ENCODE results near the gene BABAM2. TPM values are rescaled to one million over a fixed set of nuclear protein-coding genes. Genes with fewer than 3 reads are reported as not detected.
A peak's percentile ranks its signal among the peaks of the same experiment; 100 is the strongest.

Gene BABAM2
- total and polyA plus RNA-seq, 2 of the 4 experiments (the other 2 are of a cell fraction): 20.9 to 23.1 TPM

GRCh38 chr2:28096421-28096820 is 205.9 kb downstream of the BABAM2 start:
- H2BK120ac ChIP-seq (ENCODE audit: low read depth, low read length): peak overlapping the region; percentile 54; the same call in 1 of the 2 replicates
- H3K9ac ChIP-seq (ENCODE audit: low read depth, low read length): no peak overlapping the region
- peaks cover 7% of the 10 kb centered on the region for H3K9me1 ChIP-seq (ENCODE audit: insufficient read depth, low read length)
- no TSS peak for BruUV-seq (replicated peaks)
- H3K27me3 ChIP-seq (ENCODE audit: control insufficient read depth, insufficient read depth, low read length): no peaks in the 10 kb centered on the region
- in situ Hi-C loops (cut with MboI; ENCODE audit: low sequenced_read_pairs): no loop called here
- no peak for TF ChIP-seq FOS (IDR thresholded peaks at IDR 0.05; ENCODE audit: low read depth, low read length)
- no peak for TF ChIP-seq RFX5 (IDR thresholded peaks at IDR 0.05; ENCODE audit: low read depth, low read length)
- no peak for TF ChIP-seq RAD21 (IDR thresholded peaks at IDR 0.05; ENCODE audit: low read length)
- no peak for TF ChIP-seq CEBPB (IDR thresholded peaks at IDR 0.05; ENCODE audit: low read depth, low read length)
- no peak for TF ChIP-seq NFE2L2 (IDR thresholded peaks at IDR 0.05; ENCODE audit: low read depth, low read length)
- no peak for TF ChIP-seq CHD1 (IDR thresholded peaks at IDR 0.05; ENCODE audit: low read depth, low read length)
- TF ChIP-seq POLR2A (IDR thresholded peaks at IDR 0.05; ENCODE audit: low read depth, low read length): no peak
- no peak for TF ChIP-seq CTCF (conservative IDR thresholded peaks at IDR 0.05; ENCODE audit: low read depth, low read length)
- no peak for TF ChIP-seq MXI1 (IDR thresholded peaks at IDR 0.05; ENCODE audit: borderline replicate concordance, low read depth, low read length)
- TF ChIP-seq SMC3 (IDR thresholded peaks at IDR 0.05; ENCODE audit: low read depth, low read length): no peak
- no peak for TF ChIP-seq BHLHE40 (IDR thresholded peaks at IDR 0.05; ENCODE audit: low read depth, low read length)
- TF ChIP-seq ELK1 (IDR thresholded peaks at IDR 0.05; ENCODE audit: borderline replicate concordance, low read depth, low read length): no peak
- TF ChIP-seq USF2 (IDR thresholded peaks at IDR 0.05; ENCODE audit: low read depth, low read length): no peak
- TF ChIP-seq MAFK (IDR thresholded peaks at IDR 0.05; ENCODE audit: low read depth, low read length): no peak
- peak overlapping the region; percentile 76 for H3K14ac ChIP-seq (replicated peaks; ENCODE audit: low read depth, low read length)
- intact Hi-C loops (cut with micrococcal nuclease): no loop called here
- peaks cover 11 to 14% of the 10 kb centered on the region in 2 experiments; a peak in 3 of 4 replicates for H3K79me1 ChIP-seq (ENCODE audit: low read depth in 1 of 2, low read length in 2 of 2)
- peak overlapping the region; percentile 71; the same call in 2 of the 3 replicates for H2BK15ac ChIP-seq (ENCODE audit: low read depth, low read length)
- no peak overlapping the region; the same call in 1 of the 2 replicates for H3K23ac ChIP-seq (ENCODE audit: low read depth, low read length)
- no CpG with 5 or more reads among the region's 2 CpGs for WGBS, 2 experiments (ENCODE audit: extremely low coverage in 2 of 2, insufficient read length in 1 of 2)
- no peak overlapping the region for H2AFZ ChIP-seq (replicated peaks; ENCODE audit: low read length, poor library complexity)
- no peaks in the 10 kb centered on the region for H4K20me1 ChIP-seq (ENCODE audit: insufficient read depth, low read length)
- H3K4ac ChIP-seq (ENCODE audit: low read depth, low read length): peak overlapping the region; percentile 92; the same call in 1 of the 2 replicates
- ChIA-PET POLR2A (ENCODE audit: unreplicated experiment) (no interaction called here), CTCF (interaction anchor here (0.5 to 0.7 kb wide), 2 partner anchors 86 to 409 kb away, joined by 3 read pairs; no protein-coding TSS in a partner anchor)
- DNase-seq: peak; percentile 49
- peak overlapping the region in 1 of 2 experiments; percentile 81; a peak in 3 of 4 replicates for H4K8ac ChIP-seq (ENCODE audit: low read depth in 2 of 2, low read length in 2 of 2)
- ATAC-seq (ENCODE audit: low read depth): peak; percentile 77
- dilution Hi-C loops (cut with HindIII; ENCODE audit: low sequenced_read_pairs, unreplicated experiment): no loop called here
- H3K18ac ChIP-seq (ENCODE audit: low read depth, low read length): peak overlapping the region; percentile 87; the same call in 1 of the 2 replicates
- H3K4me2 ChIP-seq (ENCODE audit: low read depth, low read length): peak overlapping the region; percentile 67; the same call in 1 of the 2 replicates
- no peak overlapping the region for H3K4me3 ChIP-seq (ENCODE audit: insufficient read depth, low read depth, low read length)
- H2BK5ac ChIP-seq (ENCODE audit: low read depth, low read length, poor library complexity, severe bottlenecking): peak overlapping the region; percentile 87
- H3K27ac ChIP-seq (ENCODE audit: insufficient read depth, low read length): no peak overlapping the region
- H3K36me3 ChIP-seq (ENCODE audit: control insufficient read depth, insufficient read depth, low read length): no peaks in the 10 kb centered on the region
- peak overlapping the region; percentile 83; the same call in 1 of the 2 replicates for H4K5ac ChIP-seq (ENCODE audit: low read depth, low read length)
- no peak overlapping the region for H2AK9ac ChIP-seq (replicated peaks; ENCODE audit: low read depth, low read length, poor library complexity)
- peak overlapping the region; percentile 70; the same call in 1 of the 2 replicates for H2AK5ac ChIP-seq (ENCODE audit: low read depth, low read length)
- H2BK20ac ChIP-seq (ENCODE audit: low read depth, low read length): peak overlapping the region; percentile 91
- H3K9me3 ChIP-seq (ENCODE audit: control insufficient read depth, insufficient read depth, low read length): no peaks in the 10 kb centered on the region
- peak overlapping the region; percentile 31; the same call in 1 of the 2 replicates for H4K91ac ChIP-seq (ENCODE audit: insufficient read depth, low read depth, low read length)
- H3K56ac ChIP-seq (ENCODE audit: extremely low read depth, insufficient read depth, low read length): no peak overlapping the region
- peaks cover 13% of the 10 kb centered on the region for H3K4me1 ChIP-seq (ENCODE audit: control insufficient read depth, insufficient read depth, low read length)
